Right lobe of liver (tissue), 6 donors: ENCODE measurements around the gene SDK1. TPM values are rescaled to one million over a fixed set of nuclear protein-coding genes. Genes with fewer than 3 reads are reported as not detected.

Experiments used
- ATAC-seq, 4 donors: fragments of 200-7000 bp; cut with Tn5 transposase; one replicate each; pipeline ENCODE4 v1.9.1; 2020; ENCODE audit warnings: mild to moderate bottlenecking in 4 of 4, moderate library complexity in 4 of 4
- DNase-seq, 3 donors: peaks; one replicate each; pipeline ENCODE4 v3.0.0-alpha.2; 2020
- H3K27ac ChIP-seq, 3 donors: fragments of 200-600 bp; one replicate each; pipeline ENCODE4 v1.8.0; 2022
- H3K27me3 ChIP-seq, 2 donors: fragments of 200-600 bp; one replicate each; pipeline ENCODE4 v1.8.0; 2022
- H3K36me3 ChIP-seq, 4 donors: fragments of 200-600 bp; sonication (generic) in 1 of 4; one replicate each; pipeline versions ENCODE4 v1.5.1 to v1.8.0; 2017 to 2022; ENCODE audit warnings: control low read depth in 1 of 4
- H3K4me1 ChIP-seq, 4 donors: fragments of 200-600 bp; sonication (generic) in 1 of 4; one replicate each; pipeline versions ENCODE4 v1.5.1 to v1.8.0; 2017 to 2022; ENCODE audit warnings: control low read depth in 1 of 4
- H3K4me3 ChIP-seq, 3 donors: fragments of 200-600 bp; one replicate each; pipeline ENCODE4 v1.8.0; 2022
- H3K9me3 ChIP-seq, 4 donors: fragments of 200-600 bp; sonication (generic) in 1 of 4; one replicate each; pipeline versions ENCODE4 v1.5.1 to v1.8.0; 2017 to 2022; ENCODE audit warnings: control low read depth in 1 of 4
- CTCF ChIP-seq, 4 donors: fragments of 200-600 bp in 3 of 4; fragments of 450-650 bp in 1 of 4; IDR thresholded peaks; one replicate each; pipeline versions ENCODE4 v1.5.1 to v1.8.0; 2016 to 2022; ENCODE audit warnings: antibody characterized with exemption in 4 of 4, mild to moderate bottlenecking in 2 of 4
- POLR2A ChIP-seq: fragments of 450-650 bp; IDR thresholded peaks from one replicate; pipeline ENCODE4 v1.6.1; 2017; ENCODE audit warnings: antibody characterized with exemption, mild to moderate bottlenecking
- WGBS: methylation state at CpG from one replicate; pipeline ENCODE4 v1.1.6; 2018; ENCODE audit warnings: low coverage, low lambda C conversion rate; ENCODE audit not compliant: insufficient coverage; ENCODE audit errors: missing lambda C conversion rate; 5-methylcytosine and 5-hydroxymethylcytosine counted together
- intact Hi-C, 2 donors: fragments of 100-400 bp; cut with DNase I; formaldehyde crosslinking; loops; one replicate each; pipeline versions ENCODE4 v1.11.2 to v1.14.1; 2022
- total RNA-seq, 6 experiments: library from RNA; depleted of rRNA in 2 of 6; stranded (reverse); fragments of >200 nt in 2 of 6; fragmentation: NEBNext Ultra II Directional in 3 of 6; extraction: Animal tissue kit (Norgen Biotek cat#: 25700) in 3 of 6; gene quantifications; one replicate each; pipeline versions ENCODE4 v1.1.0 to v1.2.4, GENCODE V29; 2016 to 2023
- donor health status: DM: no; HTN: yes; CAD: no.
- donor health status: DM: no; HTN: no; CAD: no.
- donor health status: DM: no; HTN: no; CAD: no.
- donor health status: DM: no; HTN: yes; CAD: no.
- donor health status: DM: no; HTN: yes; CAD: no.

Gene SDK1
- total RNA-seq, 6 experiments from 2014 or later: 0.07 to 1.4 (median 0.65) TPM

GRCh38 chr7:3964980-3965606 is 664.0 kb downstream of the SDK1 start:
- Histone ChIP-seq H3K27ac (no peak overlapping the region), H3K27me3 (no peaks in the 10 kb centered on the region), H3K36me3 (no peaks in the 10 kb centered on the region), H3K9me3 (no peaks in the 10 kb centered on the region), H3K4me3 (no peak overlapping the region), H3K4me1 (no peaks in the 10 kb centered on the region)
- WGBS: 67% methylated on average over 8 of the region's 8 CpGs
- no peak for TF ChIP-seq CTCF (IDR thresholded peaks at IDR 0.05)
- TF ChIP-seq POLR2A: no peak
- ATAC-seq (no peak), DNase-seq (no peak)
- intact Hi-C loops: no loop called here

- no peaks in the 10 kb centered on the region for H3K4me1 ChIP-seq
- WGBS: 58% methylated on average over 10 of the region's 15 CpGs
- H3K4me3 ChIP-seq: no peak overlapping the region
- intact Hi-C loops: no loop called here
- no peak overlapping the region for H3K27ac ChIP-seq
- no peak for DNase-seq
- peak in 1 of 4 donors; percentile 27 for ATAC-seq
- no peak for TF ChIP-seq CTCF (IDR thresholded peaks at IDR 0.05)
- TF ChIP-seq POLR2A: no peak
- no peaks in the 10 kb centered on the region for H3K36me3 ChIP-seq
- H3K27me3 ChIP-seq: no peaks in the 10 kb centered on the region
- no peaks in the 10 kb centered on the region for H3K9me3 ChIP-seq
Observed at GRCh38 chr7:3965794-3966395, 664.8 kb downstream of the SDK1 start.

GRCh38 chr7:3968234-3968633 is 667.2 kb downstream of the SDK1 start:
- Histone ChIP-seq H3K27ac (no peak overlapping the region), H3K36me3 (no peaks in the 10 kb centered on the region), H3K4me1 (no peaks in the 10 kb centered on the region), H3K9me3 (no peaks in the 10 kb centered on the region), H3K4me3 (no peak overlapping the region), H3K27me3 (no peaks in the 10 kb centered on the region)
- TF ChIP-seq POLR2A: no peak
- no peak for TF ChIP-seq CTCF (IDR thresholded peaks at IDR 0.05)
- 64% methylated on average over 4 of the region's 4 CpGs for WGBS
- intact Hi-C loops: no loop called here
- no peak for ATAC-seq
- no peak for DNase-seq

- WGBS: 74% methylated on average over 8 of the region's 16 CpGs
- intact Hi-C loops: no loop called here
- Histone ChIP-seq H3K4me1 (no peaks in the 10 kb centered on the region), H3K36me3 (no peaks in the 10 kb centered on the region), H3K9me3 (no peaks in the 10 kb centered on the region), H3K4me3 (no peak overlapping the region), H3K27me3 (no peaks in the 10 kb centered on the region), H3K27ac (no peak overlapping the region)
- DNase-seq (no peak), ATAC-seq (no peak)
- TF ChIP-seq POLR2A (no peak), CTCF (IDR thresholded peaks at IDR 0.05) (no peak)
Observed at GRCh38 chr7:3969286-3969685, 668.2 kb downstream of the SDK1 start.
